K562 (cell line): Measurements from ENCODE around the gene CABLES1. TPM values are rescaled to one million over a fixed set of nuclear protein-coding genes. Genes with fewer than 3 reads are reported as not detected.

ENCODE experiments used
- ILK ChIP-seq: fragments of 450-650 bp; IDR thresholded peaks from 2 replicates; pipeline ENCODE4 v1.6.1; 2016; ENCODE audit warnings: missing genetic modification characterization, low read depth, mild to moderate bottlenecking, missing compliant biosample characterization, moderate library complexity, borderline replicate concordance
- MCM3 ChIP-seq: fragments of 450-650 bp; IDR thresholded peaks from 2 replicates; pipeline ENCODE4 v1.6.1; 2016
- MCM7 ChIP-seq, 2 experiments: fragments of 450-650 bp; IDR thresholded peaks; 2 replicates each; pipeline ENCODE4 v1.6.1; 2016 to 2018
- NFE2L1 ChIP-seq: fragments of 450-650 bp; IDR thresholded peaks from 2 replicates; pipeline ENCODE4 v1.6.1; 2016; ENCODE audit warnings: missing genetic modification characterization, low read depth, mild to moderate bottlenecking, missing compliant biosample characterization, moderate library complexity, borderline replicate concordance
- WHSC1 ChIP-seq: IDR thresholded peaks from one replicate; pipeline ENCODE4 v1.6.1; 2012; ENCODE audit warnings: low read length, control low read depth, inconsistent platforms
- polyA plus RNA-seq, 8 experiments: library from polyadenylated mRNA; depleted of rRNA in 4 of 8; stranded (reverse) in 5 of 8; unstranded in 3 of 8; fragments of >200 nt; fragmentation: Nextera tagmentation in 2 of 8; fragmentation: Illumina TruSeq in 1 of 8; extraction: Ambion mirVana in 2 of 8; extraction: Trizol in 1 of 8; gene quantifications; 2 replicates each; pipeline versions ENCODE4 v1.2.1 to v1.2.3, GENCODE V29; 2011 to 2014; ENCODE audit warnings: inconsistent platforms in 1 of 8, missing spikeins in 1 of 8
- total RNA-seq, 7 experiments: library from RNA; depleted of rRNA in 6 of 7; stranded (reverse); fragments of >200 nt in 6 of 7; fragmentation: Illumina TruSeq in 2 of 7; extraction: Trizol in 2 of 7; gene quantifications; 2 replicates each; pipeline versions ENCODE4 v1.2.1 to v1.2.3, GENCODE V29; 2011 to 2021; ENCODE audit warnings: low replicate concordance in 1 of 7
- TF ChIP-seq, protein P1 (sequence below): fragments of 250-450 bp; sonication (Bioruptor Pico); IDR thresholded peaks from 2 replicates; pipeline ENCODE4 v1.5.0; 2021
- TF ChIP-seq, protein P2 (sequence below): sonication (generic); formaldehyde crosslinking; IDR thresholded peaks from 2 replicates; pipeline ENCODE4 v1.8.1; 2023; ENCODE audit warnings: mild to moderate bottlenecking, missing genetic modification reagents, moderate library complexity
- TF ChIP-seq, protein P3 (sequence below): fragments of 200-400 bp; formaldehyde crosslinking; IDR thresholded peaks from 2 replicates; pipeline ENCODE4 v1.6.1; 2017; ENCODE audit warnings: mild to moderate bottlenecking, low read depth, low read length, moderate library complexity

CABLES1 gene
- total and polyA plus RNA-seq, 9 of the 15 experiments (the other 6 are each of a cell fraction or from before 2014, with no cell fraction given): 0.04 to 0.10 (median 0.06) TPM; not detected in 3

DNA sequence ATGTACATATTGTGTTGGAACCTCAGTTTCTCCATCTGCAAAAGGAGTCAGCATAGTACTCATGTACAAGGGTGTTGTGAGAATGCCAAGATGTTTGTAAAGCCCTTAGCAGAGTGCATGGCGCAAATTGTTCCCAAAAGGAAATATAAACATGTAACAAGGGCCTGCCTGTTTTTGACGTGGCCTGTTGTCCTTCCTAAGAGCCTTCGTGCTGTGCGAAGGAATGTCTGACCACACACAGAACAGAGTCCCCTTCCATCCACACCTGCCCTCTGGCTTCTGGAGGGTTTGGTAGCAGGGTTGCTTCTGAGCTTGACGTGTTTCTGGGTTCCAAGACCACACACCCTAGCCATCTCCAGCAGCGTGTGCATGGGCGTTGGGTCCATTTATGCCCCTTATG, 34.9 kb downstream of the CABLES1 start (continued):
- TF ChIP-seq, protein P1, sequence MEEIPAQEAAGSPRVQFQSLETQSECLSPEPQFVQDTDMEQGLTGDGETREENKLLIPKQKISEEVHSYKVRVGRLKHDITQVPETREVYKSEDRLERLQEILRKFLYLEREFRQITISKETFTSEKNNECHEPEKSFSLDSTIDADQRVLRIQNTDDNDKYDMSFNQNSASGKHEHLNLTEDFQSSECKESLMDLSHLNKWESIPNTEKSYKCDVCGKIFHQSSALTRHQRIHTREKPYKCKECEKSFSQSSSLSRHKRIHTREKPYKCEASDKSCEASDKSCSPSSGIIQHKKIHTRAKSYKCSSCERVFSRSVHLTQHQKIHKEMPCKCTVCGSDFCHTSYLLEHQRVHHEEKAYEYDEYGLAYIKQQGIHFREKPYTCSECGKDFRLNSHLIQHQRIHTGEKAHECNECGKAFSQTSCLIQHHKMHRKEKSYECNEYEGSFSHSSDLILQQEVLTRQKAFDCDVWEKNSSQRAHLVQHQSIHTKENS: no peak
- TF ChIP-seq, protein P2, sequence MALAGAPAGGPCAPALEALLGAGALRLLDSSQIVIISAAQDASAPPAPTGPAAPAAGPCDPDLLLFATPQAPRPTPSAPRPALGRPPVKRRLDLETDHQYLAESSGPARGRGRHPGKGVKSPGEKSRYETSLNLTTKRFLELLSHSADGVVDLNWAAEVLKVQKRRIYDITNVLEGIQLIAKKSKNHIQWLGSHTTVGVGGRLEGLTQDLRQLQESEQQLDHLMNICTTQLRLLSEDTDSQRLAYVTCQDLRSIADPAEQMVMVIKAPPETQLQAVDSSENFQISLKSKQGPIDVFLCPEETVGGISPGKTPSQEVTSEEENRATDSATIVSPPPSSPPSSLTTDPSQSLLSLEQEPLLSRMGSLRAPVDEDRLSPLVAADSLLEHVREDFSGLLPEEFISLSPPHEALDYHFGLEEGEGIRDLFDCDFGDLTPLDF: no peak
- TF ChIP-seq ILK (tag) (no peak), MCM3 (no peak), NFE2L1 (tag) (no peak), WHSC1 (no peak), MCM7 (IDR thresholded peaks at IDR 0.05) (no peak)
- TF ChIP-seq, protein P3, sequence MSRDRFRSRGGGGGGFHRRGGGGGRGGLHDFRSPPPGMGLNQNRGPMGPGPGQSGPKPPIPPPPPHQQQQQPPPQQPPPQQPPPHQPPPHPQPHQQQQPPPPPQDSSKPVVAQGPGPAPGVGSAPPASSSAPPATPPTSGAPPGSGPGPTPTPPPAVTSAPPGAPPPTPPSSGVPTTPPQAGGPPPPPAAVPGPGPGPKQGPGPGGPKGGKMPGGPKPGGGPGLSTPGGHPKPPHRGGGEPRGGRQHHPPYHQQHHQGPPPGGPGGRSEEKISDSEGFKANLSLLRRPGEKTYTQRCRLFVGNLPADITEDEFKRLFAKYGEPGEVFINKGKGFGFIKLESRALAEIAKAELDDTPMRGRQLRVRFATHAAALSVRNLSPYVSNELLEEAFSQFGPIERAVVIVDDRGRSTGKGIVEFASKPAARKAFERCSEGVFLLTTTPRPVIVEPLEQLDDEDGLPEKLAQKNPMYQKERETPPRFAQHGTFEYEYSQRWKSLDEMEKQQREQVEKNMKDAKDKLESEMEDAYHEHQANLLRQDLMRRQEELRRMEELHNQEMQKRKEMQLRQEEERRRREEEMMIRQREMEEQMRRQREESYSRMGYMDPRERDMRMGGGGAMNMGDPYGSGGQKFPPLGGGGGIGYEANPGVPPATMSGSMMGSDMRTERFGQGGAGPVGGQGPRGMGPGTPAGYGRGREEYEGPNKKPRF: no peak
